ENCODE measurements around the gene GPD2. TPM values are rescaled to one million over a fixed set of nuclear protein-coding genes. Genes with fewer than 3 reads are reported as not detected.

The GPD2 gene
- total RNA-seq, 4 donors from 2014 or later: 19.5 to 26.0 (median 22.5) TPM

DNA sequence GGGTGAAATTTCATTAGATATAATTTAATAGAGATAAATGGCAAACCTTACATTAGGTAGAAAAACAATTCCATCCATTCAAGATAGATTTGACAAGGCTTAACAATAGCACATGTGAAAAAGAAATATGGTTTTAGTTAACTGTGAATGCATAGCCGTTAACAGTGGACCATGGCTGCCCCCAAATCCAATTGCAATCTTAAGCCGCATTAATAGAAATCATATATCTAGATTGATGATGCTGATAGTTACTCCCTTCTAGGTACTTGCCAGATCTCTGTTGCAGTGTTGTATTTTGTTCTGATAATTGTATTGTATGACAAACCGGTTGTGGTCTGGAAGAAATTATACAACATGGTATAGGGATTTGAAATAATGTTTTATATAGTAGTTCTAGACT, 139.8 kb downstream of the GPD2 start:
- Histone ChIP-seq H3K36me3 (peaks cover 4 to 25% (median 11%) of the 10 kb centered on the region in 4 donors), H3K27ac (replicated peaks in 1 of 4) (no peak overlapping the region), H3K9me3 (no peaks in the 10 kb centered on the region), H3K4me3 (no peak overlapping the region), H3K4me1 (no peaks in the 10 kb centered on the region), H3K27me3 (no peaks in the 10 kb centered on the region)
- WGBS: 64% methylated on average over 3 of the region's 3 CpGs
- intact Hi-C loops (cut with DNase I): no loop called here
- TF ChIP-seq EP300 (IDR thresholded peaks at IDR 0.05) (no peak), POLR2A (IDR thresholded peaks at IDR 0.05; ENCODE audit: low read depth) (no peak), POLR2AphosphoS5 (IDR thresholded peaks at IDR 0.05) (no peak)
- TF ChIP-seq, protein P1, sequence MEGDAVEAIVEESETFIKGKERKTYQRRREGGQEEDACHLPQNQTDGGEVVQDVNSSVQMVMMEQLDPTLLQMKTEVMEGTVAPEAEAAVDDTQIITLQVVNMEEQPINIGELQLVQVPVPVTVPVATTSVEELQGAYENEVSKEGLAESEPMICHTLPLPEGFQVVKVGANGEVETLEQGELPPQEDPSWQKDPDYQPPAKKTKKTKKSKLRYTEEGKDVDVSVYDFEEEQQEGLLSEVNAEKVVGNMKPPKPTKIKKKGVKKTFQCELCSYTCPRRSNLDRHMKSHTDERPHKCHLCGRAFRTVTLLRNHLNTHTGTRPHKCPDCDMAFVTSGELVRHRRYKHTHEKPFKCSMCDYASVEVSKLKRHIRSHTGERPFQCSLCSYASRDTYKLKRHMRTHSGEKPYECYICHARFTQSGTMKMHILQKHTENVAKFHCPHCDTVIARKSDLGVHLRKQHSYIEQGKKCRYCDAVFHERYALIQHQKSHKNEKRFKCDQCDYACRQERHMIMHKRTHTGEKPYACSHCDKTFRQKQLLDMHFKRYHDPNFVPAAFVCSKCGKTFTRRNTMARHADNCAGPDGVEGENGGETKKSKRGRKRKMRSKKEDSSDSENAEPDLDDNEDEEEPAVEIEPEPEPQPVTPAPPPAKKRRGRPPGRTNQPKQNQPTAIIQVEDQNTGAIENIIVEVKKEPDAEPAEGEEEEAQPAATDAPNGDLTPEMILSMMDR (IDR thresholded peaks at IDR 0.05): no peak
- DNase-seq (ENCODE audit: extremely low spot score): no peak

DNA sequence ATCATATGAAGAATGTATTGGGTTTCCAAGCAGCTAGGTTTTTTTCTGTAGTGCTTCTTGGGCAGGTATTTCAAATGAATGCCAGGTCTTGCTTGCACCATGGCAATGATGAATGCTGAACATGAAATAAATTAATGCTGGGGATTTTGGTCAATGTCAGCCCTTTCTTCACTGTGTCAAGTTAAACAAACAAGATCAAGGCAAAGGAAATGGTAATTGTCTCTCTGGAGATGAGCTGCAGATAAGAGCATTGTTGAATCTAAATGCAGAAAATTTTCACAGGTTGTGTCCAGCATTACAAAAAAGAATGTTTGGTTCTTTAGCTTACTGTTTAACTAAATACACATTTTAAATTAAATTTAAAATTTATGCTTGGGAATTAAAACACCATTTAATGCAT, 144.3 kb downstream of the GPD2 start:
- DNase-seq (ENCODE audit: extremely low spot score): no peak
- H3K9me3 ChIP-seq: no peaks in the 10 kb centered on the region
- peaks cover 0 to 19% (median 5%) of the 10 kb centered on the region in 4 donors for H3K36me3 ChIP-seq
- H3K4me3 ChIP-seq: no peak overlapping the region
- no peak overlapping the region for H3K27ac ChIP-seq (replicated peaks in 1 of 4)
- TF ChIP-seq, protein P1 (IDR thresholded peaks at IDR 0.05): no peak
- TF ChIP-seq POLR2A (IDR thresholded peaks at IDR 0.05; ENCODE audit: low read depth) (no peak), POLR2AphosphoS5 (IDR thresholded peaks at IDR 0.05) (no peak)
- no peaks in the 10 kb centered on the region for H3K27me3 ChIP-seq
- intact Hi-C loops (cut with DNase I): loop anchor here (10.0 kb wide), 2 partner anchors 386 to 1206 kb away; no protein-coding TSS in a partner anchor
- no peaks in the 10 kb centered on the region for H3K4me1 ChIP-seq

DNA sequence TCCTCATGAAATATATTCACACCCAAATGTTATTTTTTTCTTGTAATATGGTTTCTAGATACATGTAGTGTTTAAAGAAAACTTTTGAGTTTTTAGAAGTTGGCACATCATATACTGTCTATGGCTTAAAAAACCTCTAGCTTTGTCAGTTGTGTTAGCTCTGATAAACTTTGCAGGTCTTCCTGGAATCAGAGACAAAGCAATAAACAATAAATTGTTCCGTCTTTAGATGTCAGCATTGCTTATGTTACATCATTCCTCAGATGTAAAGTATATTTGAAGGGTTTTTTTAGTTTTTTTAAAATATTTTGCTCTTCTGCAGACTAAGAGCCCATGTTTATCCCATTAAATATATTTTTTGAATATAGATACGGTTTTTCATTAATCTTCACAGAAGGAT, 145.1 kb downstream of the GPD2 start:
- no peak overlapping the region for H3K27ac ChIP-seq (replicated peaks in 1 of 4)
- no peaks in the 10 kb centered on the region for H3K27me3 ChIP-seq
- DNase-seq (ENCODE audit: extremely low spot score): no peak
- peaks cover 0 to 19% (median 5%) of the 10 kb centered on the region in 4 donors for H3K36me3 ChIP-seq
- intact Hi-C loops (cut with DNase I): loop anchor here (10.0 kb wide), 2 partner anchors 386 to 1206 kb away; no protein-coding TSS in a partner anchor
- no peaks in the 10 kb centered on the region for H3K9me3 ChIP-seq
- TF ChIP-seq EP300 (IDR thresholded peaks at IDR 0.05): no peak
- TF ChIP-seq, protein P1 (IDR thresholded peaks at IDR 0.05): no peak
- TF ChIP-seq POLR2AphosphoS5 (IDR thresholded peaks at IDR 0.05): no peak
- no peak for TF ChIP-seq POLR2A (IDR thresholded peaks at IDR 0.05; ENCODE audit: low read depth)
- no peak overlapping the region for H3K4me3 ChIP-seq
- WGBS: 84% methylated on average over 2 of the region's 2 CpGs
- no peaks in the 10 kb centered on the region for H3K4me1 ChIP-seq

DNA sequence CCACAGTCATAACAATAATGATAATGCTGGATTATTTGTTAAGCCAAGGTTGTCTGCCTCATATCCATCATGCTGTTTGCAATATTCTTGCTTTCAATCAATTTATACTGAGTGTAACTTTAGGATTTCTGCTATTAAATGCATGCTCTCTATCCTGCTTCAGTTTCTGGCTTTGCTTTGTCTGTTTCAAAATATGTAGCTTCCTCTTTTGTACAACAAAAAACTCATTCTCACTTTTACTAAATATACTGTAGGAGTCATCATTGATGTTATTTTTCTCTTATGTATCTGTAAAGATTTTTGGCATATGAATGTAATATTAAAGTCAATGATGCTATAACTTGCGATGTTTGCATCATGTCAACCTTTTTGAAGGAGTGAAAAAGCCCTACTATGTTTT, 149.3 kb downstream of the GPD2 start:
- H3K9me3 ChIP-seq: no peaks in the 10 kb centered on the region
- H3K4me1 ChIP-seq: peaks cover 0 to 3% (median 3%) of the 10 kb centered on the region in 4 donors
- peaks cover 0 to 19% (median 0%) of the 10 kb centered on the region in 4 donors for H3K36me3 ChIP-seq
- H3K27me3 ChIP-seq: no peaks in the 10 kb centered on the region
- DNase-seq (ENCODE audit: extremely low spot score): no peak
- H3K27ac ChIP-seq (replicated peaks in 1 of 4): no peak overlapping the region
- H3K4me3 ChIP-seq: no peak overlapping the region
- intact Hi-C loops (cut with DNase I): loop anchor here (5.0 to 10.0 kb wide), 3 partner anchors 253 to 1211 kb away; partner anchors contain the start of gene NR4A2
- 97% methylated on average over 1 of the region's 1 CpG for WGBS
- TF ChIP-seq EP300 (IDR thresholded peaks at IDR 0.05): no peak
- TF ChIP-seq, protein P1 (IDR thresholded peaks at IDR 0.05): no peak
- TF ChIP-seq POLR2AphosphoS5 (IDR thresholded peaks at IDR 0.05): no peak
- TF ChIP-seq POLR2A (IDR thresholded peaks at IDR 0.05; ENCODE audit: low read depth): no peak

DNA sequence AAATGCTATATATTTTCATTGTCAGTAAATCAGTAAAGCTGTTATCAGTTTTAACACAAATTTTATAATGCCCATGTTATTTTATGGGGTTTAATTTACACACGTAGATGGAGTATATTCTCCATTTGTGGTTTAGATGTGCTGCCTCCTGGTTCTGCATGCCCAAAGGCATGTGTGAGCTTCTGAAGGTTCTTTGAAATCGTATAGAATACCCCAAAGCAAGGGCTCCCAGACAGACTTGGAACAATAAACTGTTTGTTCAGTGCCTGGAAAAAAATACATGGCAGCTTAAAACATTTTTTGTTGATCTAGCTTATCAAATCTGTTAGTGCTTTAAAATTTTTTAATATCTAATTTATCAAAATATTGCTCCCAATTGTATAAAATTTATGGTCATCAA, 150.4 kb downstream of the GPD2 start:
- intact Hi-C loops (cut with DNase I): loop anchor here (5.0 to 10.0 kb wide), 3 partner anchors 254 to 1212 kb away; partner anchors contain the start of gene NR4A2
- no peak for TF ChIP-seq EP300 (IDR thresholded peaks at IDR 0.05)
- no peak for TF ChIP-seq POLR2A (IDR thresholded peaks at IDR 0.05; ENCODE audit: low read depth)
- no peak for TF ChIP-seq POLR2AphosphoS5 (IDR thresholded peaks at IDR 0.05)
- TF ChIP-seq, protein P1 (IDR thresholded peaks at IDR 0.05): no peak
- H3K9me3 ChIP-seq: no peaks in the 10 kb centered on the region
- H3K4me1 ChIP-seq: peaks cover 0 to 3% (median 3%) of the 10 kb centered on the region in 4 donors
- H3K36me3 ChIP-seq: peaks cover 0 to 19% (median 0%) of the 10 kb centered on the region in 4 donors
- DNase-seq (ENCODE audit: extremely low spot score): no peak
- no peak overlapping the region for H3K27ac ChIP-seq (replicated peaks in 1 of 4)
- WGBS: 82% methylated on average over 2 of the region's 2 CpGs
- no peaks in the 10 kb centered on the region for H3K27me3 ChIP-seq
- H3K4me3 ChIP-seq: no peak overlapping the region
